K562 (cell line): ENCODE measurements around the gene SYNGR4. TPM values are rescaled to one million over a fixed set of nuclear protein-coding genes. Genes with fewer than 3 reads are reported as not detected.

Source experiments
- ATAC-seq: fragments of 200-7000 bp; cut with Tn5 transposase; 3 replicates; pipeline ENCODE4 v1.9.1; 2020; ENCODE audit warnings: moderate library complexity
- BruUV-seq: library from RNA; stranded (reverse); fragments of 400-500 nt; replicated peaks from 2 replicates; lab custom pipeline; 2021; lab: Mats Ljungman, UMichigan
- CTCF ChIA-PET: fragments of 300-600 bp; formaldehyde crosslinking; extraction: SDS; loops from one replicate; lab custom pipeline; 2021; ENCODE audit warnings: low intra/inter-chr PET ratio; lab: Yijun Ruan, JAX
- POLR2A ChIA-PET: fragments of 300-600, 350-650 bp; sonication (Branson Sonifier 250); formaldehyde crosslinking; extraction: SDS; loops from one replicate; lab custom pipeline; 2021; ENCODE audit warnings: antibody characterized with exemption, inconsistent platforms; lab: Yijun Ruan, JAX
- DNase-seq, 4 experiments: peaks; one replicate each; pipeline versions ENCODE4 v3.0.0 to v3.0.0-alpha.2; 2011 to 2018; ENCODE audit warnings: low spot score in 3 of 4, mixed read lengths in 3 of 4; ENCODE audit errors: extremely low read depth in 1 of 4
- FAIRE-seq: peaks from 2 replicates; lab custom pipeline; 2011; peaks lifted over from hg19 to GRCh38; lab: Jason Lieb, UNC
- H2AFZ ChIP-seq: 2 replicates; pipeline ENCODE4 v1.6.0; 2011; ENCODE audit warnings: low read depth, low read length, control low read depth, inconsistent platforms
- H3K27ac ChIP-seq: fragments of 200-600 bp; 3 replicates; pipeline ENCODE4 v1.8.0; 2011; ENCODE audit warnings: low read depth, mild to moderate bottlenecking, control low read depth, inconsistent platforms, low read length, moderate library complexity, mixed read lengths; ENCODE audit errors: extremely low read depth
- H3K27me3 ChIP-seq, 2 experiments: fragments of 300-600 bp in 1 of 2; 2 replicates in 1 of 2; 3 replicates in 1 of 2; pipeline versions ENCODE4 v1.6.0 to v1.8.0; 2011; ENCODE audit warnings: inconsistent platforms in 2 of 2, low read length in 2 of 2, mild to moderate bottlenecking in 1 of 2, mixed read lengths in 1 of 2, moderate library complexity in 1 of 2; ENCODE audit not compliant: control insufficient read depth in 2 of 2, insufficient read depth in 2 of 2
- H3K36me3 ChIP-seq: fragments of 300-600 bp; 3 replicates; pipeline ENCODE4 v1.8.0; 2011; ENCODE audit warnings: mild to moderate bottlenecking, low read length, inconsistent platforms; ENCODE audit not compliant: control insufficient read depth, insufficient read depth
- H3K4me1 ChIP-seq, 2 experiments: fragments of 200-600 bp in 1 of 2; replicated peaks in 1 of 2; 2 replicates in 1 of 2; 3 replicates in 1 of 2; pipeline versions ENCODE4 v1.5.1 to v1.8.0; 2011; ENCODE audit warnings: inconsistent platforms in 2 of 2, low read length in 2 of 2, mild to moderate bottlenecking in 1 of 2, mixed read lengths in 1 of 2, moderate library complexity in 1 of 2; ENCODE audit not compliant: control insufficient read depth in 2 of 2, insufficient read depth in 2 of 2
- H3K4me2 ChIP-seq: 2 replicates; pipeline ENCODE4 v1.6.1; 2011; ENCODE audit warnings: low read length, control low read depth, inconsistent platforms, mixed read lengths; ENCODE audit not compliant: insufficient read depth
- H3K4me3 ChIP-seq: fragments of 200-600 bp; sonication (generic), shearing (Covaris generic); 2 replicates; pipeline ENCODE4 v1.5.1; 2016; ENCODE audit warnings: control low read depth, inconsistent platforms
- H3K79me2 ChIP-seq: fragments of 200-600 bp; 3 replicates; pipeline ENCODE4 v1.8.0; 2011; ENCODE audit warnings: low read length, inconsistent platforms; ENCODE audit not compliant: control insufficient read depth, insufficient read depth
- H3K9ac ChIP-seq, 2 experiments: 2 replicates each; pipeline versions ENCODE4 v1.6.0 to v1.6.1; 2011; ENCODE audit warnings: low read depth in 2 of 2, low read length in 2 of 2, control low read depth in 1 of 2, inconsistent platforms in 1 of 2, mild to moderate bottlenecking in 1 of 2, mixed read lengths in 1 of 2; ENCODE audit not compliant: insufficient read depth in 1 of 2
- H3K9me1 ChIP-seq: one replicate; pipeline ENCODE4 v1.6.0; 2011; ENCODE audit warnings: inconsistent platforms, mild to moderate bottlenecking, low read length, moderate library complexity; ENCODE audit not compliant: control insufficient read depth, insufficient read depth
- H3K9me3 ChIP-seq: replicated peaks from 2 replicates; pipeline ENCODE4 v1.5.1; 2011; ENCODE audit warnings: low read depth, low read length, inconsistent platforms; ENCODE audit not compliant: control insufficient read depth, insufficient read depth
- H4K20me1 ChIP-seq: replicated peaks from 2 replicates; pipeline ENCODE4 v1.6.1; 2011; ENCODE audit warnings: low read length, inconsistent platforms, mixed read lengths; ENCODE audit not compliant: control insufficient read depth, insufficient read depth
- JUNB ChIP-seq: fragments of 450-650 bp; formaldehyde crosslinking; conservative IDR thresholded peaks from 2 replicates; pipeline ENCODE4 v1.4.0; 2020; ENCODE audit warnings: mild to moderate bottlenecking
- KAT2B ChIP-seq: IDR thresholded peaks from one replicate; pipeline ENCODE4 v1.6.1; 2012; ENCODE audit warnings: low read depth, mild to moderate bottlenecking, control low read depth, inconsistent platforms, low read length, moderate library complexity
- PHB ChIP-seq: fragments of 250-450 bp; sonication (Bioruptor Pico); IDR thresholded peaks from 2 replicates; pipeline ENCODE4 v1.5.0; 2021
- SPI1 ChIP-seq: IDR thresholded peaks from 2 replicates; pipeline ENCODE4 v1.6.1; 2011; ENCODE audit warnings: low read depth, low read length, control low read depth, borderline replicate concordance
- ZZZ3 ChIP-seq: fragments of 450-650 bp; IDR thresholded peaks from 2 replicates; pipeline ENCODE4 v1.6.1; 2016; ENCODE audit warnings: antibody characterized with exemption, mild to moderate bottlenecking, moderate library complexity
- WGBS: fragments of 100-300 bp; shearing (Covaris generic); methylation state at CpG from one replicate; pipeline ENCODE4 v1.1.6; 2016; ENCODE audit warnings: low coverage, mixed read lengths; ENCODE audit not compliant: insufficient coverage; ENCODE audit errors: missing lambda C conversion rate; 5-methylcytosine and 5-hydroxymethylcytosine counted together
- in situ Hi-C: fragments of 300-500 bp; cut with MboI; formaldehyde crosslinking; loops from 4 replicates; pipeline ENCODE4 v1.15.0; 2018; ENCODE audit warnings: inconsistent platforms, mixed read lengths
- intact Hi-C: fragments of 100-400 bp; cut with micrococcal nuclease; formaldehyde crosslinking; loops from 2 replicates; pipeline ENCODE4 v1.14.2; 2022
- polyA plus RNA-seq, 8 experiments: library from polyadenylated mRNA; depleted of rRNA in 4 of 8; stranded (reverse) in 5 of 8; unstranded in 3 of 8; fragments of >200 nt; fragmentation: Nextera tagmentation in 2 of 8; fragmentation: Illumina TruSeq in 1 of 8; extraction: Ambion mirVana in 2 of 8; extraction: Trizol in 1 of 8; gene quantifications; 2 replicates each; pipeline versions ENCODE4 v1.2.1 to v1.2.3, GENCODE V29; 2011 to 2014; ENCODE audit warnings: inconsistent platforms in 1 of 8, missing spikeins in 1 of 8
- total RNA-seq, 7 experiments: library from RNA; depleted of rRNA in 6 of 7; stranded (reverse); fragments of >200 nt in 6 of 7; fragmentation: Illumina TruSeq in 2 of 7; extraction: Trizol in 2 of 7; gene quantifications; 2 replicates each; pipeline versions ENCODE4 v1.2.1 to v1.2.3, GENCODE V29; 2011 to 2021; ENCODE audit warnings: low replicate concordance in 1 of 7
- TF ChIP-seq, protein P1 (sequence below): fragments of 250-450 bp; sonication (Bioruptor Pico); IDR thresholded peaks from 2 replicates; pipeline ENCODE4 v1.6.1; 2021; ENCODE audit warnings: mild to moderate bottlenecking
- TF ChIP-seq, protein P2 (sequence below): fragments of 450-650 bp; formaldehyde crosslinking; IDR thresholded peaks from 2 replicates; pipeline ENCODE4 v1.4.0; 2020; ENCODE audit warnings: mild to moderate bottlenecking, mixed read lengths

SYNGR4 gene
- total and polyA plus RNA-seq, 9 of the 15 experiments (the other 6 are each of a cell fraction or from before 2014, with no cell fraction given), result 0.07 to 0.14 TPM; not detected in 7

DNA sequence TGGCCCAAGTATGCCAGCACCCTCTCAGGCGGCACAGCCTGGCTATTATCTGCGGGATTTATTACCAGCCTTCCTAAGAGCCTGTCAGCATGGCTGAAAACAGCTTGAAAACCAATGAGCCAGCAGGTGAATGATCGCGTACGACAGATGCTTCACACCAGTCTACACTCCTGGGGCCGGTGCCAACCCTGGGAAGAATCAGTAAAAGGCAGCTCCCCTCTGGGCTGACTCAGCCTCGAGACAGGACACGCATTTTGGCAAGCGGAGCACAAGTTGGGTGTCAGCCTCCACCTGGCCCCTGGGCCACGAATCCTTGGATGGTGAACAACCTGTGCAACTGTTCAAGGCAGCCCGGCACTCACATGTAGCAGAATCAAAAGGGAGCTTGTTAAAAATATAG, 23.2 kb upstream of the SYNGR4 start:
- WGBS, result 90% methylated on average over 11 of the region's 11 CpGs
- intact Hi-C loops, result no loop called here
- CTCF ChIA-PET, result no interaction called here
- POLR2A ChIA-PET, result interaction anchor here (0.7 to 1.1 kb wide), 3 partner anchors 10 to 50 kb away, joined by 3 to 4 read pairs (median 3); partner anchors contain the start of gene KDELR1
- no peak overlapping the region for H3K4me3 ChIP-seq
- peaks cover 4% of the 10 kb centered on the region; the same call in 2 of the 3 replicates for H3K36me3 ChIP-seq
- no peaks in the 10 kb centered on the region for H4K20me1 ChIP-seq
- H3K27ac ChIP-seq, result no peak overlapping the region
- no TSS peak for BruUV-seq
- DNase-seq (peak in 1 of 4 experiments; percentile 3), ATAC-seq (no peak), FAIRE-seq (no peak)
- peak overlapping the region in 1 of 2 experiments; percentile 36; a peak in 2 of 4 replicates for H3K9ac ChIP-seq
- no peaks in the 10 kb centered on the region for H3K9me3 ChIP-seq
- no peak overlapping the region for H2AFZ ChIP-seq
- H3K9me1 ChIP-seq, result no peaks in the 10 kb centered on the region
- TF ChIP-seq PHB (CRISPR knock-in tag) (no peak), JUNB (CRISPR knock-in tag) (no peak), ZZZ3 (no peak), KAT2B (no peak), SPI1 (no peak)
- TF ChIP-seq, protein P1, sequence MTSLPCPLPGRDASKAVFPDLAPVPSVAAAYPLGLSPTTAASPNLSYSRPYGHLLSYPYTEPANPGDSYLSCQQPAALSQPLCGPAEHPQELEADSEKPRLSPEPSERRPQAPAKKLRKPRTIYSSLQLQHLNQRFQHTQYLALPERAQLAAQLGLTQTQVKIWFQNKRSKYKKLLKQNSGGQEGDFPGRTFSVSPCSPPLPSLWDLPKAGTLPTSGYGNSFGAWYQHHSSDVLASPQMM, result no peak
- TF ChIP-seq, protein P2, sequence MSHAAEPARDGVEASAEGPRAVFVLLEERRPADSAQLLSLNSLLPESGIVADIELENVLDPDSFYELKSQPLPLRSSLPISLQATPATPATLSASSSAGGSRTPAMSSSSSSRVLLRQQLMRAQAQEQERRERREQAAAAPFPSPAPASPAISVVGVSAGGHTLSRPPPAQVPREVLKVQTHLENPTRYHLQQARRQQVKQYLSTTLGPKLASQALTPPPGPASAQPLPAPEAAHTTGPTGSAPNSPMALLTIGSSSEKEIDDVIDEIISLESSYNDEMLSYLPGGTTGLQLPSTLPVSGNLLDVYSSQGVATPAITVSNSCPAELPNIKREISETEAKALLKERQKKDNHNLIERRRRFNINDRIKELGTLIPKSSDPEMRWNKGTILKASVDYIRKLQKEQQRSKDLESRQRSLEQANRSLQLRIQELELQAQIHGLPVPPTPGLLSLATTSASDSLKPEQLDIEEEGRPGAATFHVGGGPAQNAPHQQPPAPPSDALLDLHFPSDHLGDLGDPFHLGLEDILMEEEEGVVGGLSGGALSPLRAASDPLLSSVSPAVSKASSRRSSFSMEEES (CRISPR knock-in tag), result no peak
- H3K4me1 ChIP-seq, result peaks cover 5 to 34% of the 10 kb centered on the region in 2 experiments; a peak in 4 of 5 replicates
- H3K27me3 ChIP-seq, result no peaks in the 10 kb centered on the region
- in situ Hi-C loops, result no loop called here
- H3K79me2 ChIP-seq, result no peaks in the 10 kb centered on the region
- H3K4me2 ChIP-seq, result no peak overlapping the region
